Measurements from ENCODE around the gene AHI1.

- no peak for TF ChIP-seq CTCF (IDR thresholded peaks at IDR 0.05)
- no peak for TF ChIP-seq POLR2A (IDR thresholded peaks at IDR 0.05)
These were observed 112.2 kb downstream of the AHI1 start for GRCh38 chr6:135385299-135385698.

Data from ovary (tissue), 3 donors.